PC-3 (cell line): ENCODE data around the gene AEBP2.

Source experiments
- EZH2 ChIP-seq: fragments of 300-600 bp; sonication (generic); IDR thresholded peaks from one replicate; pipeline ENCODE4 v1.6.1; 2017; ENCODE audit warnings: antibody characterized with exemption, mild to moderate bottlenecking, low read length; ENCODE audit not compliant: unreplicated experiment
- EZH2phosphoT487 ChIP-seq: fragments of 300-600 bp; sonication (generic); IDR thresholded peaks from 2 replicates; pipeline ENCODE4 v1.6.1; 2018; ENCODE audit warnings: mild to moderate bottlenecking, antibody characterized with exemption, low read length, borderline replicate concordance
- TF ChIP-seq, protein P1 (sequence below): fragments of 300-600 bp; sonication (generic); conservative IDR thresholded peaks from 2 replicates; pipeline ENCODE4 v1.5.1; 2017; ENCODE audit warnings: antibody characterized with exemption, low read depth, mild to moderate bottlenecking, low read length

GRCh38 chr12:19482036-19482435 lies 42.7 kb downstream of the AEBP2 start:
- TF ChIP-seq, protein P1, sequence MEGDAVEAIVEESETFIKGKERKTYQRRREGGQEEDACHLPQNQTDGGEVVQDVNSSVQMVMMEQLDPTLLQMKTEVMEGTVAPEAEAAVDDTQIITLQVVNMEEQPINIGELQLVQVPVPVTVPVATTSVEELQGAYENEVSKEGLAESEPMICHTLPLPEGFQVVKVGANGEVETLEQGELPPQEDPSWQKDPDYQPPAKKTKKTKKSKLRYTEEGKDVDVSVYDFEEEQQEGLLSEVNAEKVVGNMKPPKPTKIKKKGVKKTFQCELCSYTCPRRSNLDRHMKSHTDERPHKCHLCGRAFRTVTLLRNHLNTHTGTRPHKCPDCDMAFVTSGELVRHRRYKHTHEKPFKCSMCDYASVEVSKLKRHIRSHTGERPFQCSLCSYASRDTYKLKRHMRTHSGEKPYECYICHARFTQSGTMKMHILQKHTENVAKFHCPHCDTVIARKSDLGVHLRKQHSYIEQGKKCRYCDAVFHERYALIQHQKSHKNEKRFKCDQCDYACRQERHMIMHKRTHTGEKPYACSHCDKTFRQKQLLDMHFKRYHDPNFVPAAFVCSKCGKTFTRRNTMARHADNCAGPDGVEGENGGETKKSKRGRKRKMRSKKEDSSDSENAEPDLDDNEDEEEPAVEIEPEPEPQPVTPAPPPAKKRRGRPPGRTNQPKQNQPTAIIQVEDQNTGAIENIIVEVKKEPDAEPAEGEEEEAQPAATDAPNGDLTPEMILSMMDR = no peak
- TF ChIP-seq EZH2 (no peak), EZH2phosphoT487 (no peak)
